GM18519 (cell line): ENCODE results near the gene STAT1.

Experiments
- ATAC-seq: cut with Tn5 transposase; IDR thresholded peaks from one replicate; pipeline ENCODE4 v1.9.1; 2021; ENCODE audit warnings: mild to moderate bottlenecking, moderate library complexity; ENCODE audit not compliant: unreplicated experiment, low FRiP score

Gene STAT1

GRCh38 chr2:191013932-191014652 lies at the start of gene STAT1:
Gene STAT1, minus strand, starts transcription at chr2:191014171. Its CDS starts 4,168 bp downstream, at chr2:191010003.
- peak; percentile 82 for ATAC-seq

- ATAC-seq = no peak
Observed at GRCh38 chr2:191063584-191063983, 49.6 kb upstream of the STAT1 start.

DNA sequence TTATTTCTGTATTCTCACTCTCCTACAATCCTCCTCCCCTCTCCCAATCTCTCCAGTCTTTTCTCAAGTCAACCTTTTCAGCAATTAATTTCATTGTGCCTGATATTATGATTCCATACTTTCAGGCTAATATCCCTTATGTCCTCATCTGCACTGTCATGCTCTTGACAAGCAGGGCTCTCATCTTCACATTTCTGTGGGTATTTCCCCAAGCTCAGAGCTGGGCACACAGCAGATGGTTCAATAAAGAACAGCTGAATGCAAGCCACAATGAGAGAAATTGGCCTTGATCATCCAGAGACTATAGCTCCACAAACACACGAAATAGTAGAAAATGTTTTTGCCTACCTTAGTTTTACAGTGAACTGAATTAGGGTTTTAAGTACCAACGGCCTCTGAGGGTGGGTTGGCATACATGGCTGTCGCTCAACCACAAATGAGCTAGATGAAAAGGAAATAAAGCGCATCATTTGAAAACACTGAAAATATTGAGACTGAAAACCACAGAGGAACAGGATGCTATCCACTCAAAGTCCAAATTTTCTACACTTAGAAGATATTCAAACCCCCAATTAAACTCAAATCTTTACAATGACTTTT lies 47.5 kb upstream of the STAT1 start:
- ATAC-seq = no peak

GRCh38 chr2:191059308-191059707 lies 45.3 kb upstream of the STAT1 start:
- no peak for ATAC-seq

DNA sequence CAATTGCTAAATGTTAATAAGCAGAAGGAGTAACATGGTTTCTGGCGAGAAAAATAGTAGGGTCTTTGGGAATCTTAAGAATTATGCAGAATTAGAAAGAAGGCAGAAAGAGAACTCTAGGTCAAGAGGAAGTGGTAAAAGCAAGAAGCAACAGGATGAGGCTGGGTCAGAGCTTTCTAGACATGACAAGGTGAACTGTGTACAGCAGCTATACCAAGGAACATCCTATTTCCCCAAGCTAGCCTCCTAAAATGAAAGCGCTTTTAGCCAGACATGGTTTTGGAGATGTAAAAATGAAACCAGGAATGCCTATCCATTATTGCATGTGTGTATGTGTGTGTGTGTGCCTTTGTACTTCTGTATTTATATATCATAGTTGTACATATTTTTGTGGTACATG lies 42.3 kb upstream of the STAT1 start:
- no peak for ATAC-seq

- no peak for ATAC-seq
Observed at GRCh38 chr2:191053256-191053655, 39.3 kb upstream of the STAT1 start.

- ATAC-seq = no peak
Observed at GRCh38 chr2:191051825-191052778, 38.1 kb upstream of the STAT1 start.

DNA sequence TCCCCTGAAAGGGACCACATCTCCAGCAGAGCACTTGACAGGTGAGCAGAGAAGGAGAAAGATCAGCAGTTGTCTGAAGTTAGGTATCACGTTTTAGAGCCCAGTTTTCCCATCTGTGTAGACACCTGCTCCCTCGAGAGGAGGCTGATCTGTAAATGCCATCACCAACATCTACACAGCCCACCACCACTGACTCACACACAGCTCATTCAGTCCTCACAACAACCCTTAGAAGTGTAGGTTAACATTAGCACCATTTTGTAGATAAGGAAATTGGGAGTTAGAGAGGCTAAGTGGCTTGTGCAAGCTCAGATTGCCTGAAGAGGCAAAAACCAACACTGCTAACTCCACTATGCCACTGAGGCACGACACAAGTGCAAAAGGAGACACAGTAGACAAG lies 37.2 kb upstream of the STAT1 start:
- ATAC-seq = no peak

GRCh38 chr2:191050640-191050987 lies 36.6 kb upstream of the STAT1 start:
- no peak for ATAC-seq

- peak; percentile 72 for ATAC-seq
Observed at GRCh38 chr2:191049728-191050639, 36.0 kb upstream of the STAT1 start.

- ATAC-seq = no peak
Observed at GRCh38 chr2:191048073-191048472, 34.1 kb upstream of the STAT1 start.

DNA sequence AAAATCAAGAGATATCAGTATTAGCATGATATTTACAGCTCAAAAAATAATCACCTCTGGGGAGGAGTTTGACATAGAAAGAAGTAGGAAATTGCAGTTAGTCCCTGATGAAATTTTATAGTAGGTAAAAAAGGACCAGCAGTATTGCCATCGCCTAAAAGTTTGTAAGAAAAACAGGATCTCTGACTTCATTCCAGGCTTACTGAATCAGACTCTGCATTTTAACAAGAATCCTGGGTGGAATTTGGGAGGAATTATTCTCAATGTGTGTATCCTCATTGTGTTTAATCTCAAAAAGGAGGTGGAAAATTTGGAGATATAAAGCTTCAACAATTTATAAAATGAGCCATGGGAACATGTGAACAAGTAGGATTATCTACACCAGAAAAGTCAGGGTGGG lies 31.2 kb upstream of the STAT1 start:
- ATAC-seq = no peak

GRCh38 chr2:191043438-191043837 lies 29.5 kb upstream of the STAT1 start:
- ATAC-seq = no peak

GRCh38 chr2:191041418-191042161 lies 27.6 kb upstream of the STAT1 start:
- ATAC-seq = no peak

DNA sequence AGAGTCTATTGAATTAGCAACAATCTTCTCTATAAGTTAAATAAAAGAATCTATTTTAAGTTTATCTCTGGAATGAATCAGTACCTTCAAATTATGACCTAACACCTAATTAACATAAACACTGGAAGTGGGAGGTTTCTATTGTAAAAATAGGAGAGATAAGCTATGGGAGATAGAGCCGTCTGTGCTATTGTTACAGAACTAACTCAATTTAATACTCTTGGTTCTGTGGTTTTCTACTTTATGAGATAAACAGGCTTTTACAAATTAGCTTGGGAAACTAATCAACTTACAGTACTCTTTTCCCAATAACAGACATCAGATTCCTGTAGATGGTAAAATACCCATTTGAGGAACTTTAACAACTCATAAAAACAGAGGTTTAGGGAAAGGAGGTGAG lies 25.6 kb upstream of the STAT1 start:
- ATAC-seq = no peak

GRCh38 chr2:191038741-191039140 lies 24.8 kb upstream of the STAT1 start:
- no peak for ATAC-seq

- ATAC-seq = no peak
Observed at GRCh38 chr2:191038241-191038725, 24.3 kb upstream of the STAT1 start.

GRCh38 chr2:191037351-191037750 lies 23.4 kb upstream of the STAT1 start:
- no peak for ATAC-seq

DNA sequence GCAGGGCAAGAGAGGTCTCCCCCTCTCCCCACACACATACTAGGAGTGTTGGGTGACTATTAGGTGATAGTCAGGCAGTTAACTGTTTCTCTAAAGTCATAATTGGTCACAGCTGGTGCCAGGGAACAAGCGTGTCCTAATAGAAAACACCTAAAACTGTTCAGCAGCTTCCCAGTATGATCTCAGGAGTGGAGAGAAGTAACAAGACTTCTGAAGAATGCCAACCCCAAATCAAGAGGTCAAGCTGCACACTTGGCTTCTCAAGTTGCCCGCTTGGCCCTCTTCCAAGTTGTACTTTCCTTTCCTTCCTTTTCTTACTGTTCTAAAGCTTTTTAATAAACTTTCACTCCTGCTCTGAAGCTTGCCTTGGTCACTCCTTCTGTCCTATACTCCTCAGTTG lies 22.4 kb upstream of the STAT1 start:
- ATAC-seq = no peak
